ENCODE data around the gene SPTAN1. TPM values are rescaled to one million over a fixed set of nuclear protein-coding genes. Genes with fewer than 3 reads are reported as not detected.

Gene SPTAN1
- total RNA-seq, 4 donors from 2014 or later: 189 to 307 (median 278) TPM

DNA sequence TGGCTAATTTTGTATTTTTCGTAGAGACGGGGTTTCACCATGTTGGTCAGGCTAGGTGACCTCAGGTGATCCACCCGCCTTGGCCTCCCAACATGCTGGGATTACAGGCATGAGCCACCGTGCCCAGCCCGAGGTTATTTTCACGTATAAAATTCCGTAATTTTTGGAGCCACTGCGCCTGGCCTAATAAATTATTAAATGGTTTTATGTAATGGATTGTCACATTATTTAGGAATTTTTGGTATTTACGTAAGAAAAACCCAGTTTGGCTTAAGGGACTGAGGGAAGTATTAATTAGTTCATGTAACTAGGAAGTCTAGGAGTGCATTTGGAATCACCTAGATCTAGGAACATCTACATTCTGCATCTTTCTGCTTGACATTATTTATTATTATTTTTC is 39.6 kb upstream of the SPTAN1 start:
- Histone ChIP-seq H3K4me3 (replicated peaks in 1 of 3) (no peak overlapping the region), H3K4me1 (no peaks in the 10 kb centered on the region), H3K9me3 (no peaks in the 10 kb centered on the region), H3K27me3 (no peaks in the 10 kb centered on the region), H3K36me3 (peaks cover 29 to 35% of the 10 kb centered on the region in 2 donors), H3K27ac (no peak overlapping the region)
- WGBS, 2 donors: 93 to 99% methylated on average over 9 of the region's 9 CpGs
- DNase-seq: no peak
- no peak for TF ChIP-seq POLR2A (IDR thresholded peaks at IDR 0.05)
- TF ChIP-seq, protein P1, sequence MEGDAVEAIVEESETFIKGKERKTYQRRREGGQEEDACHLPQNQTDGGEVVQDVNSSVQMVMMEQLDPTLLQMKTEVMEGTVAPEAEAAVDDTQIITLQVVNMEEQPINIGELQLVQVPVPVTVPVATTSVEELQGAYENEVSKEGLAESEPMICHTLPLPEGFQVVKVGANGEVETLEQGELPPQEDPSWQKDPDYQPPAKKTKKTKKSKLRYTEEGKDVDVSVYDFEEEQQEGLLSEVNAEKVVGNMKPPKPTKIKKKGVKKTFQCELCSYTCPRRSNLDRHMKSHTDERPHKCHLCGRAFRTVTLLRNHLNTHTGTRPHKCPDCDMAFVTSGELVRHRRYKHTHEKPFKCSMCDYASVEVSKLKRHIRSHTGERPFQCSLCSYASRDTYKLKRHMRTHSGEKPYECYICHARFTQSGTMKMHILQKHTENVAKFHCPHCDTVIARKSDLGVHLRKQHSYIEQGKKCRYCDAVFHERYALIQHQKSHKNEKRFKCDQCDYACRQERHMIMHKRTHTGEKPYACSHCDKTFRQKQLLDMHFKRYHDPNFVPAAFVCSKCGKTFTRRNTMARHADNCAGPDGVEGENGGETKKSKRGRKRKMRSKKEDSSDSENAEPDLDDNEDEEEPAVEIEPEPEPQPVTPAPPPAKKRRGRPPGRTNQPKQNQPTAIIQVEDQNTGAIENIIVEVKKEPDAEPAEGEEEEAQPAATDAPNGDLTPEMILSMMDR (IDR thresholded peaks at IDR 0.05): no peak
- intact Hi-C loops (cut with DNase I): no loop called here

DNA sequence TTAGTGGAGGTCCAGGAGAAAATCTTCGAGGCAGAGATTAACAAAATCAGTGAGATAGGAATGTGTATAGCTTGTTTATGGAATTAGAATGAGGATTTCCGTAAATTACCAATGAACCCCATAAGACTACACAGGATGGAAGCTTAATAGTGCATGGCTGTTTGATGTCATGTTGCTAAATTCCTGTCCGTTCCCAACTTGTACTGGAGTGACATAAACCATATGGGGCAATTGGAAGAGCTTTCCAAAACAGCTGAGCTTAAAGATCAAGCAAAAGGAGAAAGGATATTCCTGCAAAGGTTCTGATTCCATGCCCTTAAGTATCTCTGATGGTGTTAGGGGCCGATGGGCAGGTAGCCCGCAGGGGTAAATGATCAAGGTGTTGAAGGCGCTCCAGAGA is 30.4 kb upstream of the SPTAN1 start:
- Histone ChIP-seq H3K4me3 (replicated peaks in 1 of 3) (no peak overlapping the region), H3K27ac (no peak overlapping the region), H3K4me1 (no peaks in the 10 kb centered on the region), H3K36me3 (peaks cover 32 to 63% of the 10 kb centered on the region in 2 donors), H3K9me3 (no peaks in the 10 kb centered on the region), H3K27me3 (no peaks in the 10 kb centered on the region)
- WGBS, 2 donors: 94 to 98% methylated on average over 6 of the region's 6 CpGs
- no peak for DNase-seq
- TF ChIP-seq, protein P1 (IDR thresholded peaks at IDR 0.05): no peak
- TF ChIP-seq POLR2A (IDR thresholded peaks at IDR 0.05): no peak
- intact Hi-C loops (cut with DNase I): no loop called here

DNA sequence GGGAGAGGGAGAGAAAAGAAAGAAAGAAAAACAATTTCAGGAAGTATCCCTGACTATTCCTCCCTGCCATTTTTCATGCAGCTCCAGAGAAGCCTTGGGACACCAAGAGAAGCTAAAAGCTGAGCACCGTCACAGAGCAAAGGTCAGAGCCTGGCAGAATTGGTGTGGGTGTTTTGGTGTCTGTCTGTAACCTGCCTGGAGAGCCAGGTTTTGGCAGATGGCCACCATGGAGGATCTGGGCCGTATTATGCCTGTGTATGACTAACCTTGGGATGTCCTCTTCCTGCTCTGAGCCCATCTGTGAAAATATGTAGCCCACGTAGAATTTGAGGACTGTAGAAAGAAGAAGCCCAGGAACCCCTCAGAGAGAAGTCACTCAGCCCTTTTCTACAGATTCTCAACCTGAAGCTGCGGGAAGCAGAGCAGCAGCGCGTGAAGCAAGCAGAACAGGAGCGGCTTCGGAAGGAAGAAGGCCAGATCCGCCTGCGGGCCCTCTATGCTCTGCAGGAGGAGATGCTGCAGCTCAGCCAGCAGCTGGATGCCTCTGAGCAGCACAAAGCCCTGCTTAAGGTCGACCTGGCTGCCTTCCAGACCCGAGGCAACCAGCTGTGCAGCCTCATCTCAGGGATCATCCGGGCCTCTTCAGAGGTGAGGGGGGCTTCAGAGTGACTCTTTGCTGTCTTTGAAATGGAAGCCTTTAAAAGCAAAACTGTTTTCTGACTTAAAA is 29.0 kb upstream of the SPTAN1 start:
- no peak overlapping the region for H3K27ac ChIP-seq
- no peaks in the 10 kb centered on the region for H3K4me1 ChIP-seq
- H3K27me3 ChIP-seq: no peaks in the 10 kb centered on the region
- peaks cover 36 to 63% of the 10 kb centered on the region in 2 donors for H3K36me3 ChIP-seq
- H3K4me3 ChIP-seq (replicated peaks in 1 of 3): no peak overlapping the region
- no peak for TF ChIP-seq POLR2A (IDR thresholded peaks at IDR 0.05)
- TF ChIP-seq, protein P1 (IDR thresholded peaks at IDR 0.05): no peak
- 53 to 59% methylated on average over 13 of the region's 13 CpGs for WGBS, 2 donors
- H3K9me3 ChIP-seq: no peaks in the 10 kb centered on the region
- peak; percentile 12 to 15 for DNase-seq
- intact Hi-C loops (cut with DNase I): no loop called here

DNA sequence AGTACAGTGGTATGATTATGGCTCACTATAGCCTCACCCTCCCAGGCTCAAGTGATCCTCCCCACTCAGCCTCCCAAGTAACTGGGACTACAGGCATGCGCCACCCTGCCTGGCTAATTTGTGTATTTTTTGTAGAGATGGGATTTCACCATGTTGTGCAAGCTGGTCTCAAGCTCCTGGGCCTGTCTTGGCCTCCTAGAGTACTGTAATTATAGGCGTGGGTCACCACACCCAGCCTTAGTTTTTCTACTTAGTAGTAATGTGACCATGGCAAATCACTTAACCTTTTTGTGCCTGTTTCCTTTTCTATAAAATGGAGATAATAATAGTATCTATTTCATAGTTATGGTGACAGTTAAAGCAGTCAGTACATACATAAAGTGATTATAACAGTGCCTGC is 25.7 kb upstream of the SPTAN1 start:
- no peak for TF ChIP-seq POLR2A (IDR thresholded peaks at IDR 0.05)
- TF ChIP-seq, protein P1 (IDR thresholded peaks at IDR 0.05): no peak
- Histone ChIP-seq H3K9me3 (no peaks in the 10 kb centered on the region), H3K4me1 (no peaks in the 10 kb centered on the region), H3K27me3 (no peaks in the 10 kb centered on the region), H3K4me3 (replicated peaks in 1 of 3) (no peak overlapping the region), H3K27ac (no peak overlapping the region), H3K36me3 (peaks cover 56 to 76% of the 10 kb centered on the region in 2 donors)
- DNase-seq: no peak
- 92 to 98% methylated on average over 2 of the region's 2 CpGs for WGBS, 2 donors
- intact Hi-C loops (cut with DNase I): no loop called here

DNA sequence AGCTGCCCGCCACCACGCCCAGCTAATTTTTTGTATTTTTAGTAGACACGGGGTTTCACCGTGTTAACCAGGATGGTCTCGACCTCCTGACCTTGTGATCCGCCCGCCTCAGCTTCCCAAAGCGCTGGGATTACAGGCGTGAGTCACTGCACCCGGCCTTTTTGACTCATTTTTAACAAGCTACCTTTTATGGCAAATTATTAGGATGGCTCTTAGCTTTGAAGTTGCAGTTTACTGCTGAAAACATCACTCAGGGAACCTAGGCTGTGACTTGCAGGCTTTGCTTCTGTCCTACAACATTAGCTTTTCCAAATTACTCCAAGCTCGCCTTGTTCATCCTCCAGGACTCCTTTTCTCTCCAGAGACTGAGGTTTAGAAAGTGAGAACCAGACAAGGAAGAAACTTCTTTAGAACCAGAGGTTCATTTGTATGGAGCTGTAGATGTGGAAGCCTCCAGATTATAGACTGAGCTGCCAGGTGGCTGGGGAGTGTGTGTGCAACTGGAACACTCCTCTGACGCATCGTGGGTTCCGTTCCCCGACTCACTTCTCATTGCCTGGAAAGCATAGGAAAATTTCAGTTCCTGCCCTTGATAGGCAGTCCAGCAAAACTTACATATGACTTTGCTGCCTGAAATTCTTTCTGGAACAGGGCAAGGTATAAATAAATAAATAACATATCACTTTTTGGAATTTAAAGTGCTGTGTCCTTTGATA is 23.8 kb upstream of the SPTAN1 start:
- no peak overlapping the region for H3K27ac ChIP-seq

More for the DNA sequence above, 23.8 kb upstream of the SPTAN1 start:
- intact Hi-C loops (cut with DNase I): no loop called here
- TF ChIP-seq, protein P1 (IDR thresholded peaks at IDR 0.05): no peak
- TF ChIP-seq POLR2A (IDR thresholded peaks at IDR 0.05): no peak
- Histone ChIP-seq H3K4me3 (replicated peaks in 1 of 3) (no peak overlapping the region), H3K27me3 (no peaks in the 10 kb centered on the region), H3K36me3 (peaks cover 60 to 70% of the 10 kb centered on the region in 2 donors), H3K9me3 (no peaks in the 10 kb centered on the region), H3K4me1 (no peaks in the 10 kb centered on the region)
- WGBS, 2 donors: 91 to 93% methylated on average over 15 of the region's 15 CpGs
- no peak for DNase-seq
